ENCODE data around the gene FAH. TPM values are rescaled to one million over a fixed set of nuclear protein-coding genes. Genes with fewer than 3 reads are reported as not detected.

The FAH gene
- total RNA-seq, 1 donor, result 38.1 TPM

GRCh38 chr15:80175436-80175835, 22.6 kb downstream of the FAH start:
- no peak for DNase-seq (ENCODE audit: low read depth)
- H3K4me3 ChIP-seq (ENCODE audit: low read depth, low read length), result no peak overlapping the region
- TF ChIP-seq CTCF (IDR thresholded peaks at IDR 0.05; ENCODE audit: insufficient read depth, low read length), result no peak

- DNase-seq (ENCODE audit: low read depth), result no peak
- H3K4me3 ChIP-seq (ENCODE audit: low read depth, low read length), result no peak overlapping the region
- TF ChIP-seq CTCF (IDR thresholded peaks at IDR 0.05; ENCODE audit: insufficient read depth, low read length), result no peak
Measured at GRCh38 chr15:80176443-80176842, 23.6 kb downstream of the FAH start.

GRCh38 chr15:80177156-80177555, 24.4 kb downstream of the FAH start:
- no peak for TF ChIP-seq CTCF (IDR thresholded peaks at IDR 0.05; ENCODE audit: insufficient read depth, low read length)
- no peak for DNase-seq (ENCODE audit: low read depth)

GRCh38 chr15:80179025-80179759, 26.4 kb downstream of the FAH start:
- TF ChIP-seq CTCF (IDR thresholded peaks at IDR 0.05; ENCODE audit: insufficient read depth, low read length), result no peak
- no peak overlapping the region for H3K4me3 ChIP-seq (ENCODE audit: low read depth, low read length)
- peak; percentile 86 for DNase-seq (ENCODE audit: low read depth)

More at GRCh38 chr15:80177156-80177555, 24.4 kb downstream of the FAH start:
- H3K4me3 ChIP-seq (ENCODE audit: low read depth, low read length), result no peak overlapping the region

- H3K4me3 ChIP-seq (ENCODE audit: low read depth, low read length), result no peak overlapping the region
- TF ChIP-seq CTCF (IDR thresholded peaks at IDR 0.05; ENCODE audit: insufficient read depth, low read length), result no peak
- no peak for DNase-seq (ENCODE audit: low read depth)
Measured at GRCh38 chr15:80179935-80180334, 27.1 kb downstream of the FAH start.

DNA sequence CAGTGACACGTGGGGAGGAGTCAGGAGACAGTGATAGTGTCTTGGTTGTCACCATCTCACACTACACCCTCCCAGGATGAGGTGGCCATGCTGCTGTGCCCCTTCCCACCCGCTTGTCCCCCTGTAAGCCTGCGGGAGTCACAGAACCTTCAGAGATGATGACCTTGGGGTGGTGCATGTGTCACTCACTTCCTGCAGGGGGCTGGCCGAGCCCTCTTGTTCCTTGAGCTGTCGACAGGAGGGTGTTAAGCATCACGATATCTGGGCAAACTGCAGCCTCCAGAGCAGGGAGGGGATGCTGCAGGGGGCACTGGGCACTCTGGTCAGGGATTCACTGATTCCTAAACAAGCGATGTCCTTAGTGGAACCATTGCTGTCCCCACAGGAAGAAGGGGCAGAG, 27.7 kb downstream of the FAH start:
- no peak overlapping the region for H3K4me3 ChIP-seq (ENCODE audit: low read depth, low read length)
- DNase-seq (ENCODE audit: low read depth), result no peak
- TF ChIP-seq CTCF (IDR thresholded peaks at IDR 0.05; ENCODE audit: insufficient read depth, low read length), result no peak

DNA sequence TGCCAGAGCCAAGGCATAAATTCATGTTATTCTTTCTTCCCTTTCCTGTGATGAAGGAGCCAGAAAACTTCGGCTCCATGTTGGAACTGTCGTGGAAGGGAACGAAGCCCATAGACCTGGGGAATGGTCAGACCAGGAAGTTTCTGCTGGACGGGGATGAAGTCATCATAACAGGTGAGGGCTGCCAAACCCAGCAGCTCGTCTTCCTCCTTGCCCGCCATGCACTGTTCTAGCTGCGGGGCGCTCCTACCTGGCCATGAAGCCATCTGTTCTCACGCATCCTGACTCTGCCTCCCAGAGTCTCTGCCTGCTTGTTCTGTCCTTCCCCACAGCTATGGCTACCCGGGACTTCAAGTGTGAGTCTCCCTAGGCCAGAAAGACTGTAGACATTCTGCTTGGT, 28.2 kb downstream of the FAH start:
- no peak overlapping the region for H3K4me3 ChIP-seq (ENCODE audit: low read depth, low read length)
- no peak for DNase-seq (ENCODE audit: low read depth)
- no peak for TF ChIP-seq CTCF (IDR thresholded peaks at IDR 0.05; ENCODE audit: insufficient read depth, low read length)
